ENCODE measurements around the gene KPNB1.

Gene KPNB1

DNA sequence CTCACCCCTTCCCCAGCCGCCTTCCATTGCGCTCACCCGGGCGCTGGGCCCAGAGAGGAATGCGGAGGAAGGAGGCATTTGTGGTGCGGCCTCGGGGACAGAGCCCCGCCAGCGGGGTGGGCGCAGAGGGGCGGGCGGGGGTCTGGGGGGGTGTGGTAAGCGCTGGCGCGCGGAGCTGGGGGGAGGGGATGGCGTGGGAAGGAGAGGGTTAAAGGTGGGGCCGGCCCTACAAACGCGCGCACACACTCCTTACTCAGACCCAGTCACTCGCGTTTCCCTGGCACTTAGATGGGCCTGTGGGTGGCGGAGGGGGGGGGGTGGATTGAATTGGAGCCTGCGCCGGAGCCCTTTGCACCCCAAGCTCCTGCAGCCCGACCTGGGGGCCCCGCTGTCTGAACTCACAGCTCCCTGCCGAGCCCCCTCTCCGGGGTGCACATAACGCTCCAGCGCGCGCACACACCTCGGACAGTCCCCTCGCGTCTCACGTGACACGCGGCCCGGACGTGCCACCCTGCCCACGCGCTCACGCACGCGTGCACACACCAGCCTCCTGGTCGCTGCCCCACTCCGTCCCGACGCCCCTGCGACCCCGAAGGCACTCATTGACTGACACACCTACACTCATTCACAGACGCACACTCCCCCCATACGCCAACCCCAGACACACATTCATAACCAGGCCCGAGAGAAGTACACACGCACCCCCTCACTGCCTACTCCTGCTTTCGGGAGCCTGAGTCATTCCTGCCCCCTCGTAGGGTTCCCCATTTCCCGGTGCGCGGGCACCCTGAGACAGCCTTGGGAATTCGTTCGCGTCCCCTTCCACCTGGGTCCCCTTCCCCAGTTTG is 45.1 kb downstream of the KPNB1 start:
- TF ChIP-seq, protein P1, sequence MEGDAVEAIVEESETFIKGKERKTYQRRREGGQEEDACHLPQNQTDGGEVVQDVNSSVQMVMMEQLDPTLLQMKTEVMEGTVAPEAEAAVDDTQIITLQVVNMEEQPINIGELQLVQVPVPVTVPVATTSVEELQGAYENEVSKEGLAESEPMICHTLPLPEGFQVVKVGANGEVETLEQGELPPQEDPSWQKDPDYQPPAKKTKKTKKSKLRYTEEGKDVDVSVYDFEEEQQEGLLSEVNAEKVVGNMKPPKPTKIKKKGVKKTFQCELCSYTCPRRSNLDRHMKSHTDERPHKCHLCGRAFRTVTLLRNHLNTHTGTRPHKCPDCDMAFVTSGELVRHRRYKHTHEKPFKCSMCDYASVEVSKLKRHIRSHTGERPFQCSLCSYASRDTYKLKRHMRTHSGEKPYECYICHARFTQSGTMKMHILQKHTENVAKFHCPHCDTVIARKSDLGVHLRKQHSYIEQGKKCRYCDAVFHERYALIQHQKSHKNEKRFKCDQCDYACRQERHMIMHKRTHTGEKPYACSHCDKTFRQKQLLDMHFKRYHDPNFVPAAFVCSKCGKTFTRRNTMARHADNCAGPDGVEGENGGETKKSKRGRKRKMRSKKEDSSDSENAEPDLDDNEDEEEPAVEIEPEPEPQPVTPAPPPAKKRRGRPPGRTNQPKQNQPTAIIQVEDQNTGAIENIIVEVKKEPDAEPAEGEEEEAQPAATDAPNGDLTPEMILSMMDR (IDR thresholded peaks at IDR 0.05; ENCODE audit: low read depth, low read length, missing control alignments), result no peak
- H3K4me3 ChIP-seq (ENCODE audit: low read depth, low read length), result peak overlapping the region; percentile 68
- no peak for DNase-seq (ENCODE audit: low read depth)
- in situ Hi-C loops (cut with HindIII; ENCODE audit: low sequenced_read_pairs), result no loop called here

DNA sequence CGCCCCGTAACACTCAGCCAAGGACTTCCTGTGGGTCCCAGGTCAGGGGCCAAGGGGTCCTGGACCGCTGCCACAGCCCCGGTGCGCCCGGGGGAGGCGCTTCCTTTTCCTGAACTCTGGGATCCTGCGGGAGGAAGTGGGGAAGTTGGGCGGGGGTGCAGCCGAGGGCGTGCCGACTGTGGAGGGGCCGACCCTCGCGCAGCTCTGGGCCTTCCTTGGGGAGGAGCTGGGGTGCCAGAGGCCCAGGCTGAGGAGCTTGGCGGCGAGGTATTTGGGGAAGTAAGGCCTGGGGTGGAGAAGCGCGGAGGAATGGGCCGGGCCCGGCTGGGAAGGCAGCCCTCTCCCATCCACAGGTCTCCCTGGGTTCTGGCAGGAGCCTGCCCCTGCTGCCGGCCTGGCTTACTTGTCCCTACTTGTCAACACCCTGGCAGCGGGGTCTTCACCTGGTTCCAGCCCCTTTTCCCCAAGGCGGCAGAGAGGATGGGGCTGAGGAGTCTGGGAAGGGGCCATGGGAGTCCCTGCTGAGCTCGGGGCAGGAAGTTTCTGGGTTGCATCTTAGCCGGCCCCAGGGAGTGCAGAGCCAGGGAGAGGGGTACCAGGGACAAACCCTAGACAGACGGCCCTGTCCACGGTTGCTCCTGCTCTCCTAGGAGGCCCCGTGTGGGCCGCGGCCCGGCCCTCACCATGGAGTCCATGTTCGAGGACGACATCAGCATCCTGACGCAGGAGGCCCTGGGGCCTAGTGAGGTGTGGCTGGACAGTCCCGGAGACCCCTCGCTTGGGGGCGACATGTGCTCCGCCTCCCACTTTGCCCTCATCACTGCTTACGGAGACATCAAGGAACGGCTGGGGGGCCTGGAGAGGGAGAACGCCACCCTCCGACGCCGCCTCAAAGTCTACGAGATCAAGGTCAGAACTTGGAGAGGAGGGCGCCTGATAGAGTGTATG is 46.0 kb downstream of the KPNB1 start:
- H3K4me3 ChIP-seq (ENCODE audit: low read depth, low read length), result peak overlapping the region; percentile 68
- in situ Hi-C loops (cut with HindIII; ENCODE audit: low sequenced_read_pairs), result no loop called here
- TF ChIP-seq, protein P1 (IDR thresholded peaks at IDR 0.05; ENCODE audit: low read depth, low read length, missing control alignments), result no peak
- no peak for DNase-seq (ENCODE audit: low read depth)

DNA sequence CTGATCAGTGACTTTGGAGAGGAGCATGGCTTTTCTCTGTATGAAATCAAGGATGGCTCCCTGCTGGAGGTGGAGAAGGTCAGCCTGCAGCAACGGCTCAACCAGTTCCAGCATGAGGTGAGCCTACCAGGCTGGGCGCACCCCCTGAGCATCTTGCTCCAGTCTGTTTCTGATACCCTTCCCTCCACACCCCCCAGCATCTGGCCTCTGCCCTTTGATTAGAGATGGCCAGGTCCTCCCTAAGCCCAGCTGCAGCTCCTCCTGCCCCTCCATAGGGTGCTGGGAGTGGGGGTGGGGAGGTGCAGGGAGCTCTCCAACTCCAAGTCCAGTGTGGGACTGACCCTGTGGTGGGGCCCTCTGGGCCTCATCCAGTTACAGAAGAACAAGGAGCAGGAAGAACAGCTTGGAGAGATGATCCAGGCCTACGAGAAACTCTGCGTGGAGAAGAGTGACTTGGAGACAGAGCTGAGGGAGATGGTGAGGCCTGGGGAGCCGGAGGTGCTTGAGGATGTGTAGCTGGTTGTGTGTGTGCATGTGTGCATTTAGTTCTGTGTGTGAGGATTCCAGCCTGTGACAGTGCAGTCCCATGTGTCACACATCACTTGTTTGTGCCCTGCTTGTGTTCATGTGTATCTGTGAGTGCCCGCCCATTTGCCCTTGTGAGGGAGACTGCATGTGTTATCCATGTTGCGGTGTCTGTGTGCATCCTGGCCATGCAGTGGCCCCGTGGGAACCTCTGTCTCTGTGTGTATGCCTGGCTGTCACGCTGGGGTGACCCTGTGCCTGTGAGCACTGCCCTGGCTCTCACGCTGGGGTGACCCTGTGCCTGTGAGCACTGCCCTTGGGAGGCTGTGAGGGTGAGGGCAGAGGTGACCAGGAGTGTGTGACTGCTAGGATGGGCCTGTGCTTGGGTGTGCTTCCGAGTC is 47.3 kb downstream of the KPNB1 start:
- in situ Hi-C loops (cut with HindIII; ENCODE audit: low sequenced_read_pairs), result no loop called here
- no peak overlapping the region for H3K4me3 ChIP-seq (ENCODE audit: low read depth, low read length)
- DNase-seq (ENCODE audit: low read depth), result no peak
- TF ChIP-seq, protein P1 (IDR thresholded peaks at IDR 0.05; ENCODE audit: low read depth, low read length, missing control alignments), result no peak

DNA sequence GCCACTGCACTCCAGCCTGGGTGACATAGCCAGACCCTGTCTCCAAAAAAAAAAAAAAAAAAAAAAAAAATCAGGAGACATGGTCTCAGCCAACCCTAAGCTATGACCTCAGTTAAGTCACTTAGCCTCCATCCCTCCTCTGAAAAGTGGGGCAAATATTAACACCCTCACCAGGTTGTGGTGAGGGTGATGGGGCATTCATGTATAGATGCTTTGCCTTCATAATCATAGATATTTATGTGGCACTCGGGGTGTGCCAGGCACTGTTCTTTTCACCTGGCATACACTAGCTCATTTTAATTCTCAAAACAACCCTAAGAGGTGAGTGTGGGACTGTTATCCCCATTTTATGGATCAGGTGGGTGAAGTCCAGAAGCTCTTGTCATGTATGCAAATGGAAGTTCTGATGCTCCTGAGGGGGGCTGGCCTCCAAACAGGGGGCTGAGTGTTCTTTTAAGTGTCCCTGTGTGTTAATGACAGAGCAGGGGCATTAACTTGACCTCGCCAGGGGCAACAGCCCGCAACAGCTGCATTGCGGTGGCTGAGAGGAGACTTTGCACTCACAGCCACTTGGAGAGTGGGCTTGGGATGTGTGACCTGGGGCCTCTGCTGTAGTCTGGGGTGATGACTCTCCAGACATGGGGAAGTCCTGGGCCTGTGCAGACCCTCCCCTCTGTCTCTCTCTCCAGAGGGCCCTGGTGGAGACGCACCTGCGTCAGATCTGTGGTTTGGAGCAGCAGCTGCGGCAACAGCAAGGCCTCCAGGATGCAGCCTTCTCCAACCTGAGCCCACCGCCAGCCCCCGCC is 48.4 kb downstream of the KPNB1 start:
- no peak overlapping the region for H3K4me3 ChIP-seq (ENCODE audit: low read depth, low read length)
- in situ Hi-C loops (cut with HindIII; ENCODE audit: low sequenced_read_pairs), result no loop called here
- DNase-seq (ENCODE audit: low read depth), result no peak
- TF ChIP-seq, protein P1 (IDR thresholded peaks at IDR 0.05; ENCODE audit: low read depth, low read length, missing control alignments), result no peak

DNA sequence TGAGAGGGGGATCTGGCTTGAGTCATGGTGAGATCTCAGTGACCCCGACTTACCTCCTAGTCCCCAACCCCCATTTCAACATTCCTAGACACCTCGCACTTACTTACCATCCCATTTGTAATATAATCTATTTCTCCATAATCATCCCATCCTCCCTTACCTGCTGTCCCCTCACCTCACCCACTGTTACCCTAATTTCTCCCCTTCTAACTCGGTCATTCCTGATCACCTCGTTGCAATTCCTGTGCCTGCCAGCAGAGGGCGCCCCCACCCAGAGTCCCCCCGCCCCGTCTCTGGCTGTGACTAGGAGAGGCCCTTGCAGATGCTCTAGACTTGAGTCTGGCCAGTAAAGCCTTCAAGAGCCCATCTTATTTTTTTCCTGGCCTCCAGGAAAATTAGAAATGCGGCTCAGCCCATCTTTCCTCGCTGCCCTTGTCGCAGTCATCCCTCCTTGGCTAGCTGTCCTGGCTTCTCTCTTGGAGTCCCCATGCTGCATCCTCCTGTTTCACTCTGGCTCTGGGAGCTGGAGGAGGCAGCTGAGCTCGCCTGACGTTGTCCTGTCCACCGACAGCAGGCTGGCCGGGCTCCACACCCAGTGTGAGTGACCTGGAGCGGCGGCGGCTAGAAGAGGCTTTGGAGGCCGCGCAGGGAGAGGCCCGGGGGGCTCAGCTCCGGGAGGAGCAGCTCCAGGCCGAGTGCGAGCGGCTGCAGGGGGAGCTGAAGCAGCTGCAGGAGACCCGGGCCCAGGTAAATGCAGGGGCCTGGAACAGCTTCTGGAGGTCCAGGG is 49.2 kb downstream of the KPNB1 start:
- TF ChIP-seq, protein P1 (IDR thresholded peaks at IDR 0.05; ENCODE audit: low read depth, low read length, missing control alignments), result peak; percentile 92
- DNase-seq (ENCODE audit: low read depth), result no peak
- no peak overlapping the region for H3K4me3 ChIP-seq (ENCODE audit: low read depth, low read length)
- in situ Hi-C loops (cut with HindIII; ENCODE audit: low sequenced_read_pairs), result no loop called here
